Sigmoid colon (tissue), 4 donors: ENCODE data around the gene ZP1.

Source experiments
- CTCF ChIP-seq, 4 experiments: fragments of 450-650 bp in 3 of 4; fragments of 200-600 bp in 1 of 4; IDR thresholded peaks; one replicate each; pipeline ENCODE4 v1.5.1; 2016 to 2019; ENCODE audit warnings: antibody characterized with exemption in 4 of 4, mild to moderate bottlenecking in 3 of 4, moderate library complexity in 2 of 4
- EP300 ChIP-seq, 4 donors: sonication (generic); formaldehyde crosslinking; IDR thresholded peaks; one replicate each; pipeline ENCODE4 v1.6.1; 2017; ENCODE audit warnings: antibody characterized with exemption in 4 of 4
- POLR2A ChIP-seq, 2 donors: fragments of 450-650 bp; IDR thresholded peaks; one replicate each; pipeline ENCODE4 v1.6.1; 2016; ENCODE audit warnings: antibody characterized with exemption in 2 of 2, mild to moderate bottlenecking in 2 of 2, moderate library complexity in 2 of 2
- POLR2AphosphoS5 ChIP-seq, 4 donors: sonication (generic); formaldehyde crosslinking; IDR thresholded peaks; one replicate each; pipeline ENCODE4 v1.6.1; 2017; ENCODE audit warnings: antibody characterized with exemption in 4 of 4

- no peak for TF ChIP-seq CTCF (IDR thresholded peaks at IDR 0.05)
- TF ChIP-seq POLR2A (IDR thresholded peaks at IDR 0.05), result no peak
- no peak for TF ChIP-seq POLR2AphosphoS5 (IDR thresholded peaks at IDR 0.05)
- TF ChIP-seq EP300 (IDR thresholded peaks at IDR 0.05), result no peak
These were observed 2.1 kb downstream of the ZP1 start for GRCh38 chr11:60869451-60869825.
